Hepatocyte (in vitro differentiated cells): ENCODE data around the gene CAPG. TPM values are rescaled to one million over a fixed set of nuclear protein-coding genes. Genes with fewer than 3 reads are reported as not detected.

Source experiments
- DNase-seq: peaks from one replicate; pipeline ENCODE4 v3.0.0-alpha.2; 2016; ENCODE audit warnings: low spot score
- H2AFZ ChIP-seq: fragments of 200-600 bp; sonication (generic); 2 replicates; pipeline ENCODE4 v1.6.0; 2016; ENCODE audit warnings: antibody characterized with exemption, mild to moderate bottlenecking
- H3K27ac ChIP-seq: fragments of 200-600 bp; sonication (generic); 2 replicates; pipeline ENCODE4 v1.5.1; 2016; ENCODE audit warnings: mild to moderate bottlenecking
- H3K27me3 ChIP-seq: fragments of 200-600 bp; sonication (generic); 2 replicates; pipeline ENCODE4 v1.6.1; 2016
- H3K36me3 ChIP-seq: fragments of 200-600 bp; sonication (generic); replicated peaks from 2 replicates; pipeline ENCODE4 v1.5.1; 2016; ENCODE audit warnings: low read depth; ENCODE audit not compliant: insufficient read depth
- H3K4me1 ChIP-seq: fragments of 200-600 bp; sonication (generic); 2 replicates; pipeline ENCODE4 v1.5.1; 2016; ENCODE audit warnings: mild to moderate bottlenecking, moderate library complexity; ENCODE audit not compliant: insufficient read depth
- H3K4me2 ChIP-seq: fragments of 200-600 bp; sonication (generic); 2 replicates; pipeline ENCODE4 v1.6.0; 2016
- H3K4me3 ChIP-seq: fragments of 200-600 bp; sonication (generic); 2 replicates; pipeline ENCODE4 v1.5.1; 2016; ENCODE audit warnings: mild to moderate bottlenecking
- H3K79me2 ChIP-seq: fragments of 200-600 bp; sonication (generic); 2 replicates; pipeline ENCODE4 v1.6.0; 2017; ENCODE audit warnings: mild to moderate bottlenecking
- H3K9me2 ChIP-seq: fragments of 200-600 bp; sonication (generic); replicated peaks from 2 replicates; pipeline ENCODE4 v1.6.0; 2017; ENCODE audit warnings: mild to moderate bottlenecking; ENCODE audit not compliant: insufficient read depth
- H3K9me3 ChIP-seq: fragments of 200-600 bp; sonication (generic); 2 replicates; pipeline ENCODE4 v1.5.1; 2016; ENCODE audit warnings: low read depth, mild to moderate bottlenecking
- H4K20me1 ChIP-seq: fragments of 200-600 bp; sonication (generic); 2 replicates; pipeline ENCODE4 v1.6.0; 2016; ENCODE audit warnings: mild to moderate bottlenecking; ENCODE audit not compliant: insufficient read depth, poor library complexity, severe bottlenecking
- EZH2 ChIP-seq: fragments of 200-600 bp; sonication (generic); IDR thresholded peaks from 2 replicates; pipeline ENCODE4 v1.6.1; 2016; ENCODE audit warnings: antibody characterized with exemption, mild to moderate bottlenecking, borderline replicate concordance
- EZH2phosphoT487 ChIP-seq: fragments of 200-600 bp; sonication (generic); IDR thresholded peaks from one replicate; pipeline ENCODE4 v1.6.1; 2018; ENCODE audit warnings: antibody characterized with exemption, mild to moderate bottlenecking, low read depth, moderate library complexity; ENCODE audit not compliant: unreplicated experiment, severe bottlenecking
- WGBS: methylation state at CpG from one replicate; pipeline ENCODE4 v1.1.6; 2016; ENCODE audit warnings: low lambda C conversion rate; ENCODE audit errors: missing lambda C conversion rate; 5-methylcytosine and 5-hydroxymethylcytosine counted together
- polyA plus RNA-seq: library from polyadenylated mRNA; unstranded; fragments of >200 nt; fragmentation: Nextera tagmentation; extraction: Ambion mirVana; gene quantifications from 2 replicates; pipeline ENCODE4 v1.2.1, GENCODE V29; 2016
- total RNA-seq: library from RNA; depleted of rRNA; stranded (reverse); fragments of >200 nt; gene quantifications from 2 replicates; pipeline ENCODE4 v1.2.3, GENCODE V29; 2014
- TF ChIP-seq, protein P1 (sequence below): fragments of 200-600 bp; sonication (generic); IDR thresholded peaks from 2 replicates; pipeline ENCODE4 v1.5.1; 2016; ENCODE audit warnings: antibody characterized with exemption, mild to moderate bottlenecking; ENCODE audit not compliant: poor library complexity

The CAPG gene
- total and polyA plus RNA-seq, 2 experiments from 2014 or later: 108 to 172 TPM

DNA sequence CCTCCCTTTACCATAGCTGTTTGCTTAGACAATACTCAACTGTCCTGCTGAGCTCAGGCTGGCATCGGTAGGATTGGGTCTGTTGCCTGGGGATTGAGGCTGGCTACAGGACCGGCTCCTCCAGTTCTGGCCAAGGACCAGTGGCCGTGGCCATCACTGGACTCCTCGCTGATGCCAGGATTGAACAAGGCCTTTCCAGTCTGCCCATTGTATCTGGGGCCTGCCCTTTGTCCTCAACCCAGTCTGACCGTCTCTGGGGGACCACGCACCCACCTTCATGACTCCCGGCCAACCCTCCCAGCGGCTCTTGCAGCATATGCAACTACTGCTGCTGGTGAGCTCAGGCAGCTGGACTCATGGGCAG lies 37.0 kb upstream of the CAPG start:
- DNase-seq: no peak
- no peak overlapping the region for H3K27ac ChIP-seq
- no peaks in the 10 kb centered on the region for H3K9me2 ChIP-seq
- no peaks in the 10 kb centered on the region for H3K9me3 ChIP-seq
- no peak overlapping the region for H3K4me3 ChIP-seq
- no peaks in the 10 kb centered on the region for H4K20me1 ChIP-seq
- no peak overlapping the region for H2AFZ ChIP-seq
- no peak for TF ChIP-seq EZH2
- no peak for TF ChIP-seq EZH2phosphoT487
- TF ChIP-seq, protein P1, sequence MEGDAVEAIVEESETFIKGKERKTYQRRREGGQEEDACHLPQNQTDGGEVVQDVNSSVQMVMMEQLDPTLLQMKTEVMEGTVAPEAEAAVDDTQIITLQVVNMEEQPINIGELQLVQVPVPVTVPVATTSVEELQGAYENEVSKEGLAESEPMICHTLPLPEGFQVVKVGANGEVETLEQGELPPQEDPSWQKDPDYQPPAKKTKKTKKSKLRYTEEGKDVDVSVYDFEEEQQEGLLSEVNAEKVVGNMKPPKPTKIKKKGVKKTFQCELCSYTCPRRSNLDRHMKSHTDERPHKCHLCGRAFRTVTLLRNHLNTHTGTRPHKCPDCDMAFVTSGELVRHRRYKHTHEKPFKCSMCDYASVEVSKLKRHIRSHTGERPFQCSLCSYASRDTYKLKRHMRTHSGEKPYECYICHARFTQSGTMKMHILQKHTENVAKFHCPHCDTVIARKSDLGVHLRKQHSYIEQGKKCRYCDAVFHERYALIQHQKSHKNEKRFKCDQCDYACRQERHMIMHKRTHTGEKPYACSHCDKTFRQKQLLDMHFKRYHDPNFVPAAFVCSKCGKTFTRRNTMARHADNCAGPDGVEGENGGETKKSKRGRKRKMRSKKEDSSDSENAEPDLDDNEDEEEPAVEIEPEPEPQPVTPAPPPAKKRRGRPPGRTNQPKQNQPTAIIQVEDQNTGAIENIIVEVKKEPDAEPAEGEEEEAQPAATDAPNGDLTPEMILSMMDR: no peak
- H3K4me1 ChIP-seq: peaks cover 10% of the 10 kb centered on the region
- H3K4me2 ChIP-seq: no peak overlapping the region
- WGBS: 92% methylated on average over 8 of the region's 8 CpGs
- no peaks in the 10 kb centered on the region for H3K36me3 ChIP-seq
- H3K27me3 ChIP-seq: no peaks in the 10 kb centered on the region
- H3K79me2 ChIP-seq: no peaks in the 10 kb centered on the region

DNA sequence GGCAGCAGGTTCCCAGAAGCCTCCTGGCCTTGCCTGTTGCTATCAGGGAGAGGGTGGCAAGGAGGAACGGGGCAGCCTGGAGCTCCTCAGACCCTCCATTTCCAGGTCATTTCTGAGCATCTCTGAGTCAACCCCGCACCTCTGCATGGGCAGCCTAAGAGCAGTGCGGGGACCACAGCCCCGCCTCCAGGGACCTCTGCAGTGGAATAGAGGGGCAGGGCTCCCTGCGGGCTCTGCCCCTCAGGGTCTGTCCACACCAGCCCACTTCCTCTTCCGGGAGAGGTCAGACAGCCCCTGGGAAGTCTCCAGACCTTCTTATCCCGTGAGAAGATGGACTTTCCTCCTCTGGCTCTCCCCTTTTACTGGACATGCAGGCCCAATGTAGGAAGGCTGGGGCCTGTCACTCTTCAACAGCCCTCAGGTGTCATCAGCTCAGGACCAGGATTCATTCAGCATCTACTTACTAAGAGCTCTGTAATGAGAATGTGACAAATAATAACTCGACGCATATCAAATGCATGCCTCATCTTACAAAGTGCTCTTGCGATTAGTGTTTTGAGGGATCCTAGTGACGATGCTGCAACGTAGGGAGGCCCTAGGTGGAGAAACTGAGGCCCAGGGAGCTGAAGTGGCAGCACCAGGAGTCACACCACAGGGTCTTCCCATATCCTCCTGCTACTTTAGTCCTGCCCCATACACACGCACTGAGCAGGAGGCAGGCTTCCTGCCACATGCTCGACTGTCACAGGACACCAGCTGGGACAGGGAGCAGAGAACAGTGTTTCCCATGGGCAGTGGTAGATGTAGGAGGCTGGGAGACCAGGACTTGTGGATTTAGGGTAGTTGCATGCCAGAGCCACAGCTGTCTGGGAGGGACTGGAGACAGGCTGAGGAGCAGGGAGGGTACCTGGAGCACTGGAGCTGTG lies 36.4 kb upstream of the CAPG start:
- Histone ChIP-seq H3K27me3 (no peaks in the 10 kb centered on the region), H4K20me1 (no peaks in the 10 kb centered on the region), H3K4me2 (no peak overlapping the region), H3K36me3 (no peaks in the 10 kb centered on the region), H3K4me1 (peaks cover 10% of the 10 kb centered on the region), H3K4me3 (no peak overlapping the region), H3K9me2 (no peaks in the 10 kb centered on the region), H2AFZ (no peak overlapping the region), H3K79me2 (no peaks in the 10 kb centered on the region), H3K27ac (peak overlapping the region; percentile 83), H3K9me3 (no peaks in the 10 kb centered on the region)
- WGBS: 77% methylated on average over 14 of the region's 14 CpGs
- no peak for DNase-seq
- TF ChIP-seq, protein P1: no peak
- no peak for TF ChIP-seq EZH2

GRCh38 chr2:85445316-85446295 lies 35.4 kb upstream of the CAPG start:
- H2AFZ ChIP-seq: no peak overlapping the region
- WGBS: 92% methylated on average over 5 of the region's 5 CpGs
- no peaks in the 10 kb centered on the region for H3K9me2 ChIP-seq
- no peaks in the 10 kb centered on the region for H3K27me3 ChIP-seq
- H3K4me1 ChIP-seq: peaks cover 10% of the 10 kb centered on the region
- H3K4me2 ChIP-seq: no peak overlapping the region
- DNase-seq: peak; percentile 61
- H3K9me3 ChIP-seq: no peaks in the 10 kb centered on the region
- no peak overlapping the region for H3K4me3 ChIP-seq
- no peaks in the 10 kb centered on the region for H3K79me2 ChIP-seq
- H4K20me1 ChIP-seq: no peaks in the 10 kb centered on the region
- H3K27ac ChIP-seq: peak overlapping the region; percentile 83
- no peaks in the 10 kb centered on the region for H3K36me3 ChIP-seq
- no peak for TF ChIP-seq EZH2phosphoT487
- TF ChIP-seq, protein P1: no peak
